IPS-20b (cell line): ENCODE results near the gene SAG.

ENCODE experiments used
- H3K27ac ChIP-seq: one replicate; pipeline ENCODE4 v1.5.1; 2013; ENCODE audit warnings: low read length
- H3K27me3 ChIP-seq: 2 replicates; pipeline ENCODE4 v1.6.1; 2013; ENCODE audit warnings: mild to moderate bottlenecking, low read length, inconsistent platforms; ENCODE audit not compliant: insufficient read depth
- H3K36me3 ChIP-seq: 2 replicates; pipeline ENCODE4 v1.6.1; 2013; ENCODE audit warnings: low read depth, mild to moderate bottlenecking, inconsistent platforms, low read length, moderate library complexity; ENCODE audit not compliant: insufficient read depth
- H3K4me1 ChIP-seq: 2 replicates; pipeline ENCODE4 v1.6.1; 2013; ENCODE audit warnings: mild to moderate bottlenecking, control low read depth, inconsistent platforms, low read length, moderate library complexity; ENCODE audit not compliant: insufficient read depth
- H3K4me3 ChIP-seq: 2 replicates; pipeline ENCODE4 v1.5.1; 2013; ENCODE audit warnings: mild to moderate bottlenecking, low read length, inconsistent platforms
- H3K9ac ChIP-seq: 2 replicates; pipeline ENCODE4 v1.6.1; 2013; ENCODE audit warnings: low read depth, mild to moderate bottlenecking, inconsistent platforms, low read length, moderate library complexity
- H3K9me3 ChIP-seq: 2 replicates; pipeline ENCODE4 v1.6.1; 2013; ENCODE audit warnings: mild to moderate bottlenecking, low read depth, low read length, inconsistent platforms; ENCODE audit not compliant: insufficient read depth

Gene SAG

GRCh38 chr2:233319256-233319655 is 11.6 kb downstream of the SAG start:
- Histone ChIP-seq H3K27me3 (peaks cover 12% of the 10 kb centered on the region; the same call in 1 of the 2 replicates), H3K9ac (no peak overlapping the region), H3K4me3 (no peak overlapping the region), H3K27ac (no peak overlapping the region), H3K9me3 (no peaks in the 10 kb centered on the region), H3K4me1 (no peaks in the 10 kb centered on the region), H3K36me3 (no peaks in the 10 kb centered on the region)

GRCh38 chr2:233320470-233320869 is 12.9 kb downstream of the SAG start:
- no peak overlapping the region for H3K9ac ChIP-seq
- H3K4me3 ChIP-seq, result no peak overlapping the region
- H3K4me1 ChIP-seq, result no peaks in the 10 kb centered on the region
- H3K36me3 ChIP-seq, result no peaks in the 10 kb centered on the region
- no peaks in the 10 kb centered on the region for H3K9me3 ChIP-seq
- H3K27me3 ChIP-seq, result peaks cover 20% of the 10 kb centered on the region; the same call in 1 of the 2 replicates
- no peak overlapping the region for H3K27ac ChIP-seq

GRCh38 chr2:233321166-233321565 is 13.6 kb downstream of the SAG start:
- Histone ChIP-seq H3K4me1 (no peaks in the 10 kb centered on the region), H3K36me3 (no peaks in the 10 kb centered on the region), H3K9me3 (no peaks in the 10 kb centered on the region), H3K4me3 (no peak overlapping the region), H3K27me3 (peaks cover 24% of the 10 kb centered on the region; the same call in 1 of the 2 replicates), H3K27ac (no peak overlapping the region), H3K9ac (no peak overlapping the region)

DNA sequence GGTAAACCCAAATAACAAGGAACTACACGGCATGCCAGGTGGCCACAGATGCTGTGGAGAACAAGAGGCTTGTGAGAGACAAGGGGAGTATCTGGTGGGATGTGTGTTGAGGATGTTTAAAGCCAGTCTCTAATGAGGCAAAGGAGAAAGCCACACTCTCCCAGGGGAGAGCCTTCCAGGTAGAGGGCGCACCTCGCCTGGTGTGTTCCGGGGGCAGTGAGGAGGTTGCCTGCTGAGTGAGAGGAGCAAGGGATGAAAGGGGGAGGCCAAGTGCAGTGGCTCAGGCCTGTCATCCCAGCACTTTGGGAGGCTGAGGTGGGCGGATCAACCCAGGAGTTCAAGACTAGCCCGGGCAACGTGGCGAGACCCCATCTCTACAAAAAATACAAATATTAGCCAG is 16.2 kb downstream of the SAG start:
- H3K27ac ChIP-seq, result no peak overlapping the region
- no peaks in the 10 kb centered on the region for H3K9me3 ChIP-seq
- H3K4me1 ChIP-seq, result no peaks in the 10 kb centered on the region
- no peaks in the 10 kb centered on the region for H3K36me3 ChIP-seq
- H3K4me3 ChIP-seq, result no peak overlapping the region
- H3K27me3 ChIP-seq, result peaks cover 49% of the 10 kb centered on the region
- no peak overlapping the region for H3K9ac ChIP-seq

GRCh38 chr2:233325256-233325655 is 17.6 kb downstream of the SAG start:
- H3K27me3 ChIP-seq, result peaks cover 63% of the 10 kb centered on the region
- H3K4me1 ChIP-seq, result peaks cover 10% of the 10 kb centered on the region
- no peaks in the 10 kb centered on the region for H3K9me3 ChIP-seq

GRCh38 chr2:233325814-233326213 is 18.2 kb downstream of the SAG start:
- no peaks in the 10 kb centered on the region for H3K9me3 ChIP-seq
- H3K27me3 ChIP-seq, result peaks cover 64% of the 10 kb centered on the region
- H3K36me3 ChIP-seq, result no peaks in the 10 kb centered on the region
- H3K27ac ChIP-seq, result no peak overlapping the region
- peaks cover 10% of the 10 kb centered on the region for H3K4me1 ChIP-seq
- H3K4me3 ChIP-seq, result no peak overlapping the region
- H3K9ac ChIP-seq, result no peak overlapping the region

More at GRCh38 chr2:233325256-233325655, 17.6 kb downstream of the SAG start:
- Histone ChIP-seq H3K4me3 (no peak overlapping the region), H3K27ac (no peak overlapping the region), H3K9ac (no peak overlapping the region), H3K36me3 (no peaks in the 10 kb centered on the region)

DNA sequence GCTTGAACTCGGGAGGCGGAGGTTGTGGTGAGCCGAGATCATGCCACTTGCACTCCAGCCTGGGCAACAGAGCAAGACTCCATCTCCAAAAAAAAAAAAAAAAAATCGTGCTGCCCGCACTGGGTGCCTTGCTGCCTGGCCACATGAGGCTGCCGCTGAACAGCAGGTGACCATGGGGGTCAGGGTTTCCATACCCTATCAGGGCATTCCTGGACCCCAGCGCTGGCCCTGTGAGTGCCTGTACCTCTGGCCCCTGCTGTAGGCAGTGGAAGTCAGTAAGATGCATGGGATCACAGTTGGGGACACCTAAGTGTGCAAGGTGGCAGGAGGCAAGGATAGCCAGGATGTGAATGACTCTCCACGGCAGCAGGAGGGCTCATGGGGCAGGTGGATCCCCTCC is 18.9 kb downstream of the SAG start:
- Histone ChIP-seq H3K9me3 (no peaks in the 10 kb centered on the region), H3K27me3 (peaks cover 68% of the 10 kb centered on the region), H3K4me1 (peaks cover 10% of the 10 kb centered on the region), H3K9ac (no peak overlapping the region), H3K4me3 (no peak overlapping the region), H3K36me3 (no peaks in the 10 kb centered on the region), H3K27ac (no peak overlapping the region)

- Histone ChIP-seq H3K27me3 (peaks cover 86% of the 10 kb centered on the region), H3K9me3 (no peaks in the 10 kb centered on the region), H3K9ac (no peak overlapping the region), H3K4me3 (no peak overlapping the region), H3K4me1 (peaks cover 10% of the 10 kb centered on the region), H3K27ac (no peak overlapping the region), H3K36me3 (no peaks in the 10 kb centered on the region)
Observed at GRCh38 chr2:233328922-233329321, 21.3 kb downstream of the SAG start.

- Histone ChIP-seq H3K9ac (no peak overlapping the region), H3K4me1 (peaks cover 10% of the 10 kb centered on the region), H3K27me3 (peaks cover 88% of the 10 kb centered on the region), H3K27ac (no peak overlapping the region), H3K9me3 (no peaks in the 10 kb centered on the region), H3K36me3 (no peaks in the 10 kb centered on the region), H3K4me3 (no peak overlapping the region)
Observed at GRCh38 chr2:233329489-233330135, 22.0 kb downstream of the SAG start.

DNA sequence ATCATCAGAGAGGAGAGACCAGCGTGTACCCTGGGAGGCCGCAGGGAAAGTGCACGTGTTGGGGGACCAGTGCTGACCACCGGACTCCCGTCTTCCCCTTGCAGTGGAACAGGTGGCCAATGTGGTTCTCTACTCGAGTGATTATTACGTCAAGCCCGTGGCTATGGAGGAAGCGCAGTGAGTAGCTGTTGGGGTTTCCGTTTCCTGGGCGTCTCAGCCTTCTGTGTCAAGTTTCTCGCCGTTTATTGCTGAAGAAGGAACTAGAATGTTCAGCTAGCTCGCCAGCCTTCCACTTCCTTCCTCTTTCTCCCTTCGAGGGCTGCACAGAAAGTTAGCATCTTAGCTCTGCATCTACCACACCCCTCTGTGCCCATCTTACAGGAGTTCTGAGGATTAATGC is 23.9 kb downstream of the SAG start:
- no peaks in the 10 kb centered on the region for H3K36me3 ChIP-seq
- H3K4me3 ChIP-seq, result no peak overlapping the region
- peaks cover 10% of the 10 kb centered on the region for H3K4me1 ChIP-seq
- peaks cover 94% of the 10 kb centered on the region for H3K27me3 ChIP-seq
- H3K27ac ChIP-seq, result no peak overlapping the region
- no peak overlapping the region for H3K9ac ChIP-seq
- no peaks in the 10 kb centered on the region for H3K9me3 ChIP-seq

DNA sequence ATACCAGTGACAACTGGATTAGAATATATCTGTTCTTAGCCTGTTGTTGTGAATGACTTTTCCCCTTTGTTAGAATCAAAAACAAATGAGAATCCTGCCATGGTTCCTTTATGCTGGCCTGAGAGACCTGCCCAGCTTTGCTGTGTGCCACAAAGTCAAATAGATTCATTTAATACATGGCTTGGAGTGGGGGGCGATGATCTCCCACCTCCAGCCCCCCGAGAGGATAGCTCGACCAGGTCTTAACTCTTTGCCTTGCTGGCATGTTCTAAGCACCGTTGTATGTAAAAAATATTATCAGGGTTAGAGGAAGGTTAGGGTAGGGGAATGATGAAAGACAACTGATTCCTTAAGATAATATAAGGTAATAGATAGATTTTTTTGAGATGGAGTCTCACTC is 24.5 kb downstream of the SAG start:
- H3K4me3 ChIP-seq, result no peak overlapping the region
- H3K27me3 ChIP-seq, result peaks cover 89% of the 10 kb centered on the region

DNA sequence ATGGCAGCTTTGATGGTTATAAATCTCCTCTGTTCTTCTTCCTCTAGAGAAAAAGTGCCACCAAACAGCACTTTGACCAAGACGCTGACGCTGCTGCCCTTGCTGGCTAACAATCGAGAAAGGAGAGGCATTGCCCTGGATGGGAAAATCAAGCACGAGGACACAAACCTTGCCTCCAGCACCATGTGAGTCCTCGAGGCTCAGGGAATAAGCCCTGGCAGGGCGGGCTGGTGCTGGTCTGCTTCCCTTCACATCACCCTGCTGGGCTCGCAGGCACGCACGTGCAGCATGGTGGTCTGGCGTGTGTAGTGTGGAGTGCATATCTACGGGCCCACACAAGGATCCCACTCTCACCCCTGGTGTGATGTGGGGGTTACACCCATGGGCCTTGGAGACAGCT is 27.3 kb downstream of the SAG start:
- Histone ChIP-seq H3K4me1 (no peaks in the 10 kb centered on the region; the same call in 1 of the 2 replicates), H3K4me3 (no peak overlapping the region), H3K27me3 (peaks cover 75% of the 10 kb centered on the region), H3K27ac (no peak overlapping the region), H3K36me3 (no peaks in the 10 kb centered on the region), H3K9ac (no peak overlapping the region), H3K9me3 (no peaks in the 10 kb centered on the region)

More for the DNA sequence above, 24.5 kb downstream of the SAG start:
- no peaks in the 10 kb centered on the region for H3K9me3 ChIP-seq
- H3K9ac ChIP-seq, result no peak overlapping the region
- H3K27ac ChIP-seq, result no peak overlapping the region
- H3K36me3 ChIP-seq, result no peaks in the 10 kb centered on the region
- H3K4me1 ChIP-seq, result peaks cover 10% of the 10 kb centered on the region
